GM18858 (cell line): ENCODE results near the gene ATP2B2.

Experiments
- ATAC-seq: cut with Tn5 transposase; IDR thresholded peaks from one replicate; pipeline ENCODE4 v1.9.1; 2021; ENCODE audit not compliant: unreplicated experiment

ATP2B2 gene

DNA sequence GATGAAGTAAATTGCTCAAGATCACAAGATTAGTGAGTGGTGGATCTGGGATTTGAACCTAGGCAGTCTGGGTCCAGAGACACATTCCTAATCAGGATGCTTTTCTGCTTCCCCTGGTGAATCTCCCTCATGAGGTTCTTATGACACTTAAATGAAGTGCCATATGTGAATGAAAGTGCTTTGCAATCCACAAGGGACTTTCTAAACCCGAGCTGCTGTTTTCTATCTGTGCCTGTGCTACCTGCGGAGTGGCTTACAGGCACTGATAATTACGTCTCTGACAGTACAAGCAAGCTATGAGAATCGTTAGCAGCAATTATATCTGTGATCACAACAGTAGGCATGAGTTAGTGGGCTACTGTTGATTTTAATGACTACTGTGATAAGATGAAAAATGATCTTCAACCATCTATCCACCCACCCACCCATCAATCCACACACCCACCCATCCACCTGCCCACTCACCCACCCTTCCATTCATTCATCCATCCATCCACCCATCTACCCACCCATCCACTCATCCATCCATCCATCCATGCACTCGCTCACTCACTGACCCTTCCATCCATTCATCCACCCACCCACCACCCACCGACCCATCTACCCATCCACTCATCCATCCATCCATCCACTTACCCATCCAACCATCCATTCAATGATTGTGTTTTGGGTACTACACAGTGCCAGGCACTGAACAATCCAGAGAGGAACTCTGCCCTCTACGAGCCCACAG lies 51.8 kb downstream of the ATP2B2 start:
- no peak for ATAC-seq

- no peak for ATAC-seq
These were observed 54.6 kb downstream of the ATP2B2 start for GRCh38 chr3:10450494-10451440.

- ATAC-seq, result no peak
These were observed 56.0 kb downstream of the ATP2B2 start for GRCh38 chr3:10449436-10449835.

GRCh38 chr3:10448544-10448943 lies 56.8 kb downstream of the ATP2B2 start:
- no peak for ATAC-seq

GRCh38 chr3:10447527-10448260 lies 57.7 kb downstream of the ATP2B2 start:
- ATAC-seq, result no peak

GRCh38 chr3:10447110-10447509 lies 58.3 kb downstream of the ATP2B2 start:
- ATAC-seq, result no peak

DNA sequence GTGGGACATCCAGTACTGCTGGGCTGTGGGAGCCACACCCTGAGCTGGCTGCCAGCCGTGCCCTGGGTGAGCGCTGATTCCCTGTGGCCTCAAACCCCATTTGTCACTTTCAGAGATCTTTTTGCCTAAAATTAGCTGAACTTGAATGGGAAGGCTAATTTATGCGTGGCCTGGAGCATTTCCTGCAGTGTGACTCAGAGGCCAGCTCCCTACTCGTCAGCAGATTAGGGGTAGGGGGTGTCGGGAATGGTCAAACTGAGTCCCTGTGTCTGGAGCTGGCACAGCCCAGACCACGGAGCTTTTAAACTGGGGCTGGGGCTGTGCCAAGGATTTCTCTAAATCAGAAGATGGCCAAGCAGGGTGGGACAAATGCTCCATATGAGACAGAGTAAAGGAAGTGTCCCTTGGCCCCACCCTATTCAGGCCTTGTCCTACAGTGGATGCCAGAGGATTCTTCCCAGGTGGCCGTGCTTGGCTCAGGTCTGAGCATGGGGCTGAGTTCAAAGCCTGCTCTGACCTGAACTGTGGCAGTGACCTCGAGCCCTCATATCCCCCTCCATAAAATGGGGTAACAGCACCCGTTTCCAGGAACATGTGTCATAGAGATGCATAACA lies 59.7 kb downstream of the ATP2B2 start:
- ATAC-seq, result no peak

DNA sequence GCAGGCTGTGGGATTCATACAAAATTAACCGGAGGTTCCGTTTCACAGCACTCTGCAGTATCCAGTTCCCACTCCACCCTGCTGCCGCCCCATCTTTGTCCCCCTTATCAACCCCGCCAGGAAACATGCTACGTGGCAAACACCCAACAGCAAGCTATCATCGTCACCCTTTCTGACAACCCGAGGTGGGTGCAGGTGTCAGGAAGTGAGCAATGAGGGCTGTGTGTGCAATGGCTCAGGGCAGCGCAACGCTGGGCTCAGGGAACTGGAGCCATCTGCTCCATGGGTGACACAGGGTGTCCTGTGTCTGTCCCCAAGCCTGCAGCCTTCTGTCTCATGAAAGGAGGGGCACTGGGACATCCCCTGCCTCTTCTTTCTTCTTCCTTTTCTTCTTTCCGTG lies 60.9 kb downstream of the ATP2B2 start:
- ATAC-seq, result no peak

DNA sequence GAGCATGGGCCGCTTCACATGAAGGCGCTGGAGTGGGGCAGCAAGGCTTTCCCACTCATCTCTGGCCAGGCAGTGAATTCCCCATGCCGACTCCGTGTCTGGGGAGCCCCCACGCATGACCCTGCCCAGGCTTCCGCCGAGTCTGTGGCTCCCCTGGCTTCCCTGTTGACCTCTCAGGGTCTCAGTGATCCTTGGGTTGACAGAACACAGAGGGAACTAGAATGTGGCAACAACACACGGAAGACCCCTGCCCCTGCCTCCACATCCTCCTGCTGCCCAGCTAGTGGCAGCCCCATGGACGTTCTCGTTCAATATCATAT lies 61.3 kb downstream of the ATP2B2 start:
- no peak for ATAC-seq

DNA sequence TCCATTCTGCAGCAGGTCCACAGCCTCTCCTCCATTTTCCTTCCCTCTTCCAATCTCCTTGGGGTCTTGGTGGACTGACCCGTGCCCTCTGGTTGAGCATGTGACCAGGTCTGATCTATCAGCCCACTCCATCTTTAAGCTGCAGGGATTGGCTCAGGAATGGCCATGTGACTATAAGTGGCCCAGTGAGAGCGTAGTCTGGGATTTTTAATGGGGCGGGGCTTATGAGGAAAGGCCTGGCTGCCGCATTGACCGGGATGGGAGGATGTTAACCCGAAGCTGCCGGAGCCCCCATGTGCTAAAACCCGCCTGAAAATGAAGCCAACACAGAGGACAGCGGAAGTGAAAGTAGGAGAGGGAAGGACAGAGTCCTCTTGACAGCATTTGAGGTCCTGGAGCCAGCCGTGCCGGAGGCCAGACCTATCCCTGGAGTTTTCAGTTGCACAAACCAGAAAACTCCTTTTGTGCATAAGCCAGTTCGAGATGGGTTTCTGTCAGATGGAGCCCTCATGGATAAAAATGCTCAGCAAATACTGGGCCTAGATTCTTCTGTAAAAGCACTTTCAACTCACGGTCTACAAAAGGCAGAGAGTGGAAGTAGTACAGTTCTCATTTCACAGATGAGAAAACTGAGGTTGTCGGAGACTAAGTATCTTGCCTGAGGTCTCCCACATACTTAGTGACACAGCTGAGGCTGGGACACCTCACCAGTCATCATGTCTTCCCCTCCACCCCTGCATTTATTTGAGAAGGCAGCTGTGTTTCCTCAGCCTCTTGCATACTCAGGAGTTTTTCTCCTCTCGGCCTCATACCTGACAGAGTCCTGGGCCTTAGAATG lies 61.9 kb downstream of the ATP2B2 start:
- ATAC-seq, result no peak

DNA sequence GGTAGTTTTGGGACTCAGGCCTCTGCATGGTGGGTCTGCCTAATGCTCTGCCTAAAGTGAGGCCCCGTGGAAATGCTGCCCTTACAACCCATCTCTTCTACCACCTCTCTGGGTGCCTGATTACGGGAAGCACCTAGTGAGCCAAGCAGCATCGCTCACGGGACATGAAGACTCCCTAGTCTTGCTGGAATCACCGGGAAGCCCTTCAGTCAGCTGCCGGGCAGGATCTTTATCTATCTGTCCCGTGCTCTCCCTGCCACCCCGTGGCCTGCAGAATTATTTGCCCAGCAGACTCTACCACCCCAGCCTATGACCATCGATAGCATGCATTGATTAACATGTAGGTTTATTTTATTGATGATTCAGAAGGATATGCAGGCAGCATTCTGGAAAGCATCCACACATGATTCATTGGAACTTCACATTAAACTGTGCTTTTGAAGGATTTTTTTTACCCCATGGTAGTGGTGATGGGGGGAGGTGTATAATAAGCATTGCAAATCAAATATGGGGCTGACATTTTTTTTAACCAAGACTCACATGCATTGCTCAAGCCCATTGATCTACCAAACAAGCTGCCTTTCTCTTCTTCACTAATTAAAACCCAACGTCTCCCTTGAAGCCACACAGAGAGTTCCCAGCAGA lies 63.1 kb downstream of the ATP2B2 start:
- ATAC-seq, result no peak

GRCh38 chr3:10440684-10441083 lies 64.7 kb downstream of the ATP2B2 start:
- ATAC-seq, result no peak

DNA sequence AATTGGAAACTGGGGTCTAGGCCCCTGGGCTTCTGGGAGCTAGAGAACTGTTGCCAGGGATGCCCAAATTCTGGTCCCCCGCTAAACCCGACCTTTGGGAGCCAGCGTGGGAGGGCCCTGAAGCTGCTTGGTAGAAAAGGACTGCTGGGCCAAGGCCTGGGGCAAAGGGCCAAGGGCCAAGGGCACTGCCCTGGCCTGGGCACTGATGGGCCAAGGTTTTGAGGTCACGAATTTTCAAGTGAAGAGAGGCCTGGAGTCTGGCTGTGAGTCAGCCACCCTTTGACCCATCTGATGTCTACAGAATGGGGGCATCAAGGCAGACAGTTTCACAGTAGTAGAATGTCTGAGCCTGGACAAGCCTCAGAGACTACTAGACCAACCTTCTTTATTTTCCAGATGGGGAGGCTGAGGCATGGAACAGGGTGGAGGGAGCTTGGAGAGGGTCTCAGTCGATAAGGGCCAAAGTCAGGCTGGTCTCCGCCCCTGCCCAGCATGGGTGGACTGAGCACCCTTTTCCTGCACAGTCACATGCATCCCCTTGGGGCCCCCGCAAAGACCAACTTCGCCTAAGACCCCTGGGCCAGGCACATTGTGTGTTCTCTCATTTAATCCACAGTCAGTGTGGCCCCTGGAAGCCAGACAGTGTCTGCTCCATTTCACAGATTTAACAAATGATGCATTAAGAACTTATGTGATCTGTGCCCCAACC lies 66.3 kb downstream of the ATP2B2 start:
- no peak for ATAC-seq

GRCh38 chr3:10437995-10438901 lies 67.1 kb downstream of the ATP2B2 start:
- no peak for ATAC-seq

DNA sequence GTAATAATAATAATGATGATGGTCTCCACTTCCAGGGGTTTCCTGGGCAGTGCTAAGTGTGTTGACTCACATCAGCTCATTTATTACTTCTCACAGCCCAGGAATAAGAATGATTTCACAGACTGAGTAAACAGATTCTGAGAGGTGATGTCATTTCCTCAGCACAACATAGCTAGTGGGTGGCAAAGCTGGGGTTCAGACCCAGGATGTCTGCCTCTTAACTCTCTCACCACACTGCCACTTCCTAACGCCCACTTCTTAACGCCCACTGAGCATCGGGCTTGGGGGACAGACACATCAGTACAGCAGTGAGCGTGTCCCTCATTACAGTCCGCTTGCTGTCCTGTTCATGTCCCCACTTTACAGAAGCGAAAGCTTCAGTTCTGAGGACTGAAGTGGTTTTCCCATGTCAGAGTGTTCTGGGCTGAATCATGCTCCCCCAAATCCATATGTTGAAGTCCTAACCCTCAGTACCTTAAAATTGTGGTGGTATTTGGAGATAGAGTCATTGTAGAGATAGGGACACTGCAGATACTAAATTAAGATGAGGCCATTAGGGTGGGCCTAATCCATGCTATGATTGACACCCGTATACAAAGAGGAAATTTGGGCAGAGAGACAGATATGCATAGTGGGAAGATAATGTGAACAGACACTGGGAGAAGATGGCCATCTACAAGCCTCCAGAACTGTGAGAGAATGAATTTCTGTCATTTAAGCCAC lies 68.0 kb downstream of the ATP2B2 start:
- peak; percentile 68 for ATAC-seq

DNA sequence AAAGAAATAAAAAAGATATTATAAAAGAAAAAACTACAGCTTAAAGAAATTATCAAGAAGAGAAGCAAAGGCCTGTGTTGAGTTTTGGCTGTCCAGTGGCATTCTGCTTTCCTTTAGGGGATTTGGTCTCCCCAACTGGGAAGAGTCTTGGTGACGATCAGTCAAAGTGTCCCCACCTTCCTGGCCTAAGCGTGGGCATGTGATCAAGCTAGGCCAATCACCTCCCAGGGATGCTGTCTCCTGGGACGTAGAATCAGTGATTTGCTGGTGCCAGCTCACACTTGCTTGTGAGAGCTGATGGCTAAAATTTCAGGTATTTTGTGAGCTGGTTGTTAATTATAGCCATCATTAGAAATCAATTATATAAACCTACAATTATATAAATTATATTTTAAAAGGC lies 69.5 kb downstream of the ATP2B2 start:
- ATAC-seq, result no peak

DNA sequence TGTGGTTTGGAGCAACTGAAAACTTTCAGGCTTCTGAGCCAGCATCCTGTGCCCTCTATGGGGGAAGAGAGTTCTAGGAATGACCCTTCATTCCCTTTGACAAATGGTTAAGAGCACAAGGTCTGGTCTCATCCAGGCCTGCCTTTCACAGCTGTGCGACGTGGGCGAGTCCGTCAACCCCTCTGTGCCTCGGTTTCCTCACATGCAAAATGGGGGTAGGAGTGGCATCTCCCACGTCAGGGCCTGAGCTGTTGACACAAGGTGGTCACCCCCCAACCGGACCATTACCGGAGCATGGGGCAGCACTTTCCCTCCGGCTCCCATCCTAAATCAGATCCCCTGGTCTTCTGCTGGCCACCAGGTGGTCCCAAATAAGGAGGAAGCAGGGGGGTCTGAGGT lies 70.4 kb downstream of the ATP2B2 start:
- ATAC-seq, result no peak
